HL-60 (cell line): ENCODE data around the gene ZNF768.

Experiments
- DNase-seq, 2 experiments: peaks; one replicate each; pipeline ENCODE4 v3.0.0-alpha.2; 2010 to 2020; ENCODE audit warnings: low read depth in 1 of 2, low spot score in 1 of 2
- H3K27ac ChIP-seq: fragments of 250-450 bp; sonication (Bioruptor Pico); replicated peaks from 2 replicates; pipeline ENCODE4 v1.5.1; 2020; ENCODE audit warnings: mild to moderate bottlenecking, moderate library complexity
- H3K27me3 ChIP-seq: fragments of 250-450 bp; sonication (Bioruptor Pico); 2 replicates; pipeline ENCODE4 v1.5.1; 2021; ENCODE audit warnings: mild to moderate bottlenecking, moderate library complexity; ENCODE audit not compliant: insufficient read depth, poor library complexity, severe bottlenecking
- H3K4me3 ChIP-seq: replicated peaks from 2 replicates; pipeline ENCODE4 v1.5.1; 2011; ENCODE audit warnings: mild to moderate bottlenecking, control low read depth, low read length; ENCODE audit not compliant: insufficient read depth
- GABPA ChIP-seq: IDR thresholded peaks from 2 replicates; pipeline ENCODE4 v1.6.1; 2012; ENCODE audit warnings: low read depth
- POLR2AphosphoS5 ChIP-seq: IDR thresholded peaks from 2 replicates; pipeline ENCODE4 v1.6.1; 2012; ENCODE audit warnings: low read depth
- SPI1 ChIP-seq: IDR thresholded peaks from 2 replicates; pipeline ENCODE4 v1.6.1; 2012; ENCODE audit warnings: low read depth, mild to moderate bottlenecking, borderline replicate concordance
- TF ChIP-seq, protein P1 (sequence below): IDR thresholded peaks from 2 replicates; pipeline ENCODE4 v1.6.1; 2012; ENCODE audit warnings: low read depth; ENCODE audit not compliant: insufficient replicate concordance
- TF ChIP-seq, protein P2 (sequence below): IDR thresholded peaks from one replicate; pipeline ENCODE4 v1.5.1; 2011; ENCODE audit warnings: low read length, control low read depth, inconsistent platforms; ENCODE audit not compliant: insufficient read depth

ZNF768 gene

DNA sequence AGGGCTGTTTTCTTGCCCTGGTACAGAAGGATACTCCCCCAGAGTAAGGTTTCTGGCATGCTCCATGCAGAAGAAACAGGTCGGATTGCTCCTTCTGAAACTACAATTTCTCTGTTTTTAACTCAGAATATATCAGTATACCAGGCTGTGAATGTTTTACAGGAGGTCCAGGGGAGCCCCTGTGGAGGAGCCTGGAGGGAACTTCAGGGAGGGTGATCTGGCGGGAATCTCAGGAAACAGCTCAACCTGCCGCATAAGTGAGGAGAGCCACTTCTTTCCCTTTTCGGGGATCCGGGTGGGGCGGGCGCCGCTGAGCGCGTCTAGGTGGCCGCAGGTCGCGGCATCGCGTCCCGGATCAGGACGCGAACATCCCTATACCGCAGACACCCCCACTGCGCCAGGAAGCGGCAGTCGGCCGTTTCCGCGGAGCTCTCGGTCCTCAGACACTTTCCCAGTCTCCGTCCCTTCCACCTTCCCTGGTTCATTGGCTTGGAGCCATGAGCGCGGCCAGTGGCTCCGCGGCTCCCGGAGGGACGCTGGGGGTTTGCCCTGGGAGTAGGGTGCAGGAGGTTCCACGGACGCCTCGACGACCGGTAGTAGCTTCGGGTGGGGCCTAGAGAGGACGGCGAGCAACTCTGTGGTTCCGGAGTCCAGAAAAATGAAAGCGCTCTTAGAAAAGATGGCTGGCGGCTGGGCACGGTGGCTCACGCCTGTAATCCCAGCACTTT lies 34.9 kb upstream of the ZNF768 start:
- H3K27ac ChIP-seq = no peak overlapping the region
- no peaks in the 10 kb centered on the region for H3K27me3 ChIP-seq
- TF ChIP-seq GABPA (no peak), SPI1 (no peak), POLR2AphosphoS5 (no peak)
- TF ChIP-seq, protein P1, sequence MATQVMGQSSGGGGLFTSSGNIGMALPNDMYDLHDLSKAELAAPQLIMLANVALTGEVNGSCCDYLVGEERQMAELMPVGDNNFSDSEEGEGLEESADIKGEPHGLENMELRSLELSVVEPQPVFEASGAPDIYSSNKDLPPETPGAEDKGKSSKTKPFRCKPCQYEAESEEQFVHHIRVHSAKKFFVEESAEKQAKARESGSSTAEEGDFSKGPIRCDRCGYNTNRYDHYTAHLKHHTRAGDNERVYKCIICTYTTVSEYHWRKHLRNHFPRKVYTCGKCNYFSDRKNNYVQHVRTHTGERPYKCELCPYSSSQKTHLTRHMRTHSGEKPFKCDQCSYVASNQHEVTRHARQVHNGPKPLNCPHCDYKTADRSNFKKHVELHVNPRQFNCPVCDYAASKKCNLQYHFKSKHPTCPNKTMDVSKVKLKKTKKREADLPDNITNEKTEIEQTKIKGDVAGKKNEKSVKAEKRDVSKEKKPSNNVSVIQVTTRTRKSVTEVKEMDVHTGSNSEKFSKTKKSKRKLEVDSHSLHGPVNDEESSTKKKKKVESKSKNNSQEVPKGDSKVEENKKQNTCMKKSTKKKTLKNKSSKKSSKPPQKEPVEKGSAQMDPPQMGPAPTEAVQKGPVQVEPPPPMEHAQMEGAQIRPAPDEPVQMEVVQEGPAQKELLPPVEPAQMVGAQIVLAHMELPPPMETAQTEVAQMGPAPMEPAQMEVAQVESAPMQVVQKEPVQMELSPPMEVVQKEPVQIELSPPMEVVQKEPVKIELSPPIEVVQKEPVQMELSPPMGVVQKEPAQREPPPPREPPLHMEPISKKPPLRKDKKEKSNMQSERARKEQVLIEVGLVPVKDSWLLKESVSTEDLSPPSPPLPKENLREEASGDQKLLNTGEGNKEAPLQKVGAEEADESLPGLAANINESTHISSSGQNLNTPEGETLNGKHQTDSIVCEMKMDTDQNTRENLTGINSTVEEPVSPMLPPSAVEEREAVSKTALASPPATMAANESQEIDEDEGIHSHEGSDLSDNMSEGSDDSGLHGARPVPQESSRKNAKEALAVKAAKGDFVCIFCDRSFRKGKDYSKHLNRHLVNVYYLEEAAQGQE = no peak
- TF ChIP-seq, protein P2, sequence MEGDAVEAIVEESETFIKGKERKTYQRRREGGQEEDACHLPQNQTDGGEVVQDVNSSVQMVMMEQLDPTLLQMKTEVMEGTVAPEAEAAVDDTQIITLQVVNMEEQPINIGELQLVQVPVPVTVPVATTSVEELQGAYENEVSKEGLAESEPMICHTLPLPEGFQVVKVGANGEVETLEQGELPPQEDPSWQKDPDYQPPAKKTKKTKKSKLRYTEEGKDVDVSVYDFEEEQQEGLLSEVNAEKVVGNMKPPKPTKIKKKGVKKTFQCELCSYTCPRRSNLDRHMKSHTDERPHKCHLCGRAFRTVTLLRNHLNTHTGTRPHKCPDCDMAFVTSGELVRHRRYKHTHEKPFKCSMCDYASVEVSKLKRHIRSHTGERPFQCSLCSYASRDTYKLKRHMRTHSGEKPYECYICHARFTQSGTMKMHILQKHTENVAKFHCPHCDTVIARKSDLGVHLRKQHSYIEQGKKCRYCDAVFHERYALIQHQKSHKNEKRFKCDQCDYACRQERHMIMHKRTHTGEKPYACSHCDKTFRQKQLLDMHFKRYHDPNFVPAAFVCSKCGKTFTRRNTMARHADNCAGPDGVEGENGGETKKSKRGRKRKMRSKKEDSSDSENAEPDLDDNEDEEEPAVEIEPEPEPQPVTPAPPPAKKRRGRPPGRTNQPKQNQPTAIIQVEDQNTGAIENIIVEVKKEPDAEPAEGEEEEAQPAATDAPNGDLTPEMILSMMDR = no peak
- no peak overlapping the region for H3K4me3 ChIP-seq
- DNase-seq = no peak

- Histone ChIP-seq H3K27me3 (no peaks in the 10 kb centered on the region), H3K27ac (no peak overlapping the region), H3K4me3 (no peak overlapping the region)
- no peak for DNase-seq
- TF ChIP-seq SPI1 (no peak), GABPA (no peak), POLR2AphosphoS5 (no peak)
- TF ChIP-seq, protein P2 = no peak
- TF ChIP-seq, protein P1 = no peak
Measured at GRCh38 chr16:30559690-30560089, 33.3 kb upstream of the ZNF768 start.

DNA sequence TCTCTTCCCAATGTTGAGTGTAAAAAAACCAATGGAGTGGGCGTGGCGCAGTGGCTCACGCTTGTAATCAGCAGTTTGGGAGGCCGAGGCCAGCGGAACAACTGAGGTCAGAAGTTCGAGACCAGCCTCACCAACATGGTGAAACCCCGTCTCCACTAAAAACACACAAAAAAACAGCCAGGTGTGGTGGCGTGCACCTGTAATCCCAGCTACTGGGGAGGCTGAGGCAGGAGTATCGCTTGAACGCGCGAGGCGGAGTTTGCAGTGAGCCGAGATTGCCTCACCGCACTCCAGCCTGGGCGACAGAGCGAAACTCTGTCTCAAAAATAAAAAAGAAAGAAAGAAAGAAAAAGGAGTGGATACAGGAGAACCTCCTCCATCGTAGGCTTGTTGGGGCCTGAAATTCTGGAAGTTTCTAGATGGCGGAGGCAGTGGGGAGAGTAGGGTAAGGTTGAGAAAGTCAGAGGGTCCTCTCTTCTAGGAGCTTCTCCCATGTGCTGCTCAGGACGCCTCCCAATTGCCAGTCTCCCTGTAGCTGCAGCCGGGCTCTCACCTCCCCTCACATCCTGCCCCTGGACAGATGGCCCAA lies 32.5 kb upstream of the ZNF768 start:
- no peak for DNase-seq
- H3K27ac ChIP-seq = peak overlapping the region; percentile 96
- TF ChIP-seq, protein P2 = no peak
- TF ChIP-seq GABPA (no peak), POLR2AphosphoS5 (no peak), SPI1 (no peak)
- TF ChIP-seq, protein P1 = no peak
- H3K4me3 ChIP-seq = 0 out of 2 replicates have a peak overlapping the region, but pooled peaks have one; percentile 5
- H3K27me3 ChIP-seq = no peaks in the 10 kb centered on the region
